Kidney (tissue), 14 donors: ENCODE results near the gene RNF34. TPM values are rescaled to one million over a fixed set of nuclear protein-coding genes. Genes with fewer than 3 reads are reported as not detected.

Experiments used
- DNase-seq, 5 donors: peaks; one replicate each; pipeline ENCODE4 v3.0.0-alpha.2; 2013 to 2020
- FAIRE-seq: peaks from 2 replicates; lab custom pipeline; 2012; peaks lifted over from hg19 to GRCh38; lab: Jason Lieb, UNC
- H3K27ac ChIP-seq, 2 donors: one replicate each; pipeline ENCODE4 v1.7.0; 2013; ENCODE audit warnings: low read depth in 2 of 2, low read length in 2 of 2, inconsistent platforms in 1 of 2
- H3K27me3 ChIP-seq: one replicate; pipeline ENCODE4 v1.7.1; 2013; ENCODE audit warnings: low read length, inconsistent platforms; ENCODE audit not compliant: control insufficient read depth, insufficient read depth
- H3K36me3 ChIP-seq, 3 donors: one replicate each; pipeline versions ENCODE4 v1.7.0 to v1.7.1; 2013; ENCODE audit warnings: low read length in 3 of 3, control low read depth in 1 of 3, inconsistent platforms in 1 of 3; ENCODE audit not compliant: insufficient read depth in 3 of 3, control insufficient read depth in 2 of 3
- H3K4me1 ChIP-seq, 3 donors: one replicate each; pipeline versions ENCODE4 v1.7.0 to v1.7.1; 2013; ENCODE audit warnings: low read length in 3 of 3, inconsistent platforms in 1 of 3, low read depth in 1 of 3; ENCODE audit not compliant: control insufficient read depth in 2 of 3, insufficient read depth in 2 of 3
- H3K4me3 ChIP-seq, 3 donors: one replicate each; pipeline versions ENCODE4 v1.7.0 to v1.8.1; 2013; ENCODE audit warnings: low read length in 3 of 3, control low read depth in 1 of 3, inconsistent platforms in 1 of 3
- H3K9ac ChIP-seq, 3 donors: one replicate each; pipeline versions ENCODE4 v1.7.0 to v1.7.1; 2013; ENCODE audit warnings: low read length in 3 of 3, control low read depth in 1 of 3, inconsistent platforms in 1 of 3
- H3K9me3 ChIP-seq, 3 donors: one replicate each; pipeline versions ENCODE4 v1.7.0 to v1.7.1; 2013; ENCODE audit warnings: low read length in 3 of 3, control low read depth in 1 of 3, inconsistent platforms in 1 of 3; ENCODE audit not compliant: control insufficient read depth in 2 of 3, insufficient read depth in 1 of 3
- CTCF ChIP-seq: IDR thresholded peaks from 3 replicates; pipeline ENCODE4 v1.5.1; 2012; ENCODE audit warnings: mild to moderate bottlenecking, moderate library complexity, borderline replicate concordance; ENCODE audit not compliant: insufficient read depth; ENCODE audit errors: extremely low read depth
- intact Hi-C: fragments of 100-400 bp; cut with DNase I; formaldehyde crosslinking; loops from one replicate; pipeline ENCODE4 v1.11.1; 2022
- polyA plus RNA-seq: library from polyadenylated mRNA; stranded (reverse); fragments of 350-450 nt; fragmentation: Illumina TruSeq; extraction: RNeasy Lipid Tissue Mini Kit (QIAGEN cat#74804); gene quantifications from one replicate; pipeline ENCODE4 v1.2.3, GENCODE V29; 2014; ENCODE audit warnings: low read depth, low replicate concordance; ENCODE audit not compliant: insufficient read depth
- total RNA-seq: library from RNA; stranded (reverse); fragmentation: NEBNext Ultra II Directional; extraction: Animal tissue kit (Norgen Biotek cat#: 25700); gene quantifications from one replicate; pipeline ENCODE4 v1.2.1, GENCODE V29; 2021
- donor health status: control.
- donor health status: control.
- donor health status: control.
- donor health status: control.
- donor health status: control.
- donor health status: DM: yes; HTN: yes; CAD: no.
- donor health status: Normal renal cell carcinoma (clear cell type).

RNF34 gene
- total and polyA plus RNA-seq, 2 donors from 2014 or later = 18.8 to 48.1 TPM

- Histone ChIP-seq H3K4me3 (no peak overlapping the region), H3K9ac (no peak overlapping the region), H3K4me1 (no peaks in the 10 kb centered on the region), H3K36me3 (peaks cover 0 to 2% (median 1%) of the 10 kb centered on the region in 3 donors), H3K27ac (no peak overlapping the region), H3K9me3 (no peaks in the 10 kb centered on the region), H3K27me3 (no peaks in the 10 kb centered on the region)
- FAIRE-seq (no peak), DNase-seq (no peak)
- intact Hi-C loops = loop anchor here (10.0 kb wide), 1 partner anchor 112 kb away; no protein-coding TSS in a partner anchor
- TF ChIP-seq CTCF = no peak
Measured at GRCh38 chr12:121446750-121447149, 46.8 kb downstream of the RNF34 start.

- Histone ChIP-seq H3K4me3 (no peak overlapping the region), H3K27ac (no peak overlapping the region), H3K9me3 (no peaks in the 10 kb centered on the region), H3K36me3 (no peaks in the 10 kb centered on the region), H3K4me1 (peaks cover 0 to 9% (median 4%) of the 10 kb centered on the region in 3 donors), H3K9ac (no peak overlapping the region), H3K27me3 (no peaks in the 10 kb centered on the region)
- TF ChIP-seq CTCF = no peak
- FAIRE-seq (no peak), DNase-seq (peak in 1 of 5 donors; percentile 60)
- intact Hi-C loops = loop anchor here (10.0 kb wide), 1 partner anchor 114 kb away; no protein-coding TSS in a partner anchor
Measured at GRCh38 chr12:121448771-121449315, 48.9 kb downstream of the RNF34 start.

GRCh38 chr12:121451961-121452339 lies 52.0 kb downstream of the RNF34 start:
- intact Hi-C loops = no loop called here
- Histone ChIP-seq H3K4me3 (peak overlapping the region in 2 of 3 donors; percentile 6 to 49), H3K9ac (peak overlapping the region in 2 of 3 donors; percentile 2 to 40), H3K36me3 (no peaks in the 10 kb centered on the region), H3K9me3 (no peaks in the 10 kb centered on the region), H3K27me3 (no peaks in the 10 kb centered on the region), H3K27ac (peak overlapping the region in 1 of 2 donors; percentile 43), H3K4me1 (peaks cover 0 to 9% (median 4%) of the 10 kb centered on the region in 3 donors)
- TF ChIP-seq CTCF = no peak
- DNase-seq = peak in 2 of 5 donors; percentile 26 to 58
- no peak for FAIRE-seq
